ENCODE measurements around the gene VN1R5.

VN1R5 gene

DNA sequence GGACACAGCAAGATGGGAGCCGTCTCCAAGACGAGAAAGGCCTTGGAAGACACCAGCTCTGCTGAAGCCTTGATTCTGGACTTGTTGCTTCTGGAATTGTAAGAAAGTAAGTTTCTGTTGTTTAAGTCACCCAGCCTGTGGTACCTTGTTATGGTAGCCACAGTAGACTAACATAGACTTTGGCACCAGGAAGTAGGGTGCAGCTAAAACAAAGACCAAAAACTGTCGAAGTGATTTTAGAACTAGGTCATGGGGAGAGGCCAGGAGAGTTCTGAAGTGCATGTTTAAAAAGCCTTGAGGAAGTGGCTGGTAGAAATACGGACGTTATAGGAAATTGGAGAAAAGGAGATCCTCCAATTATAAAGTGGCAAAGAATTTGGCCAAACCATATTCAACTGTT, 47.3 kb downstream of the VN1R5 start:
- no peak for DNase-seq

- no peak for DNase-seq
Measured at GRCh38 chr1:247304031-247304430, 48.2 kb downstream of the VN1R5 start.

All from activated gamma-delta T cell (primary cell).